Nucleus accumbens (tissue), 56 donors: ENCODE data around the gene MRPL9.

ENCODE experiments used
- DNase-seq, 56 donors: peaks; one replicate each; lab custom pipeline; 2025; lab: John Stamatoyannopoulos, UW

Gene MRPL9

GRCh38 chr1:151713874-151714273 lies 49.4 kb downstream of the MRPL9 start:
- no peak for DNase-seq

GRCh38 chr1:151713044-151713443 lies 50.3 kb downstream of the MRPL9 start:
- DNase-seq = no peak

- DNase-seq = no peak
Measured at GRCh38 chr1:151711951-151712350, 51.3 kb downstream of the MRPL9 start.

GRCh38 chr1:151711044-151711800 lies 52.1 kb downstream of the MRPL9 start:
- peak in 33 of 56 donors; percentile 14 to 78 (median 44) for DNase-seq

GRCh38 chr1:151710187-151710840 lies 53.0 kb downstream of the MRPL9 start:
- DNase-seq = peak in 53 of 56 donors; percentile 7 to 95 (median 77)
